Embryonic facial prominence (tissue), 1 donor: ENCODE measurements around the gene XPNPEP2.

Experiments used
- DNase-seq: peaks from one replicate; pipeline ENCODE4 v3.0.0-alpha.2; 2016; ENCODE audit errors: extremely low spot score

The XPNPEP2 gene, protein sequence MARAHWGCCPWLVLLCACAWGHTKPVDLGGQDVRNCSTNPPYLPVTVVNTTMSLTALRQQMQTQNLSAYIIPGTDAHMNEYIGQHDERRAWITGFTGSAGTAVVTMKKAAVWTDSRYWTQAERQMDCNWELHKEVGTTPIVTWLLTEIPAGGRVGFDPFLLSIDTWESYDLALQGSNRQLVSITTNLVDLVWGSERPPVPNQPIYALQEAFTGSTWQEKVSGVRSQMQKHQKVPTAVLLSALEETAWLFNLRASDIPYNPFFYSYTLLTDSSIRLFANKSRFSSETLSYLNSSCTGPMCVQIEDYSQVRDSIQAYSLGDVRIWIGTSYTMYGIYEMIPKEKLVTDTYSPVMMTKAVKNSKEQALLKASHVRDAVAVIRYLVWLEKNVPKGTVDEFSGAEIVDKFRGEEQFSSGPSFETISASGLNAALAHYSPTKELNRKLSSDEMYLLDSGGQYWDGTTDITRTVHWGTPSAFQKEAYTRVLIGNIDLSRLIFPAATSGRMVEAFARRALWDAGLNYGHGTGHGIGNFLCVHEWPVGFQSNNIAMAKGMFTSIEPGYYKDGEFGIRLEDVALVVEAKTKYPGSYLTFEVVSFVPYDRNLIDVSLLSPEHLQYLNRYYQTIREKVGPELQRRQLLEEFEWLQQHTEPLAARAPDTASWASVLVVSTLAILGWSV

GRCh38 chrX:129738466-129739308, at the start of gene XPNPEP2:
XPNPEP2 (plus strand) TSS chrX:129738979; CDS start chrX:129739214, 235 bp downstream.
- peak; percentile 21 for DNase-seq

- DNase-seq, result no peak
Observed at GRCh38 chrX:129689796-129690195, 49.0 kb upstream of the XPNPEP2 start.

GRCh38 chrX:129690435-129690834, 48.3 kb upstream of the XPNPEP2 start:
- DNase-seq, result no peak

DNA sequence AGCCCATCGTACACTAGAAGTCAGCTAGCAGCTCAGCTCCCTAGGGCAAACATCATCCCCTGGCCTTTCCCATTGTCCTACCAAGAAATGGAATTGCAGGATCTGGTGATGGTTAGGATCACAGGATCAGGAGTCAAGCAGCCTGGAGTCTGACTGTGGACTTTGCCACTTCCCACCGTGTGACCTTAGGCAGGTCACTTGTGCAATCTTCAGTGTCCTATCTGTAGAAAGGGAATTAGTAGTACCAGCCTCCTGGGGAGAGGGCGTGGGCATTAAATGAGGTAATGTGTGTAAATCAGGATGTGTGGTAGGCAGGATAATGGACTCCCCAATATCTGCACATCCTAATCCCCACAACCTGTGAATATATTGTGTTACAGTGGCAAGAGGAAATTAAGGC, 45.4 kb upstream of the XPNPEP2 start:
- DNase-seq, result no peak

DNA sequence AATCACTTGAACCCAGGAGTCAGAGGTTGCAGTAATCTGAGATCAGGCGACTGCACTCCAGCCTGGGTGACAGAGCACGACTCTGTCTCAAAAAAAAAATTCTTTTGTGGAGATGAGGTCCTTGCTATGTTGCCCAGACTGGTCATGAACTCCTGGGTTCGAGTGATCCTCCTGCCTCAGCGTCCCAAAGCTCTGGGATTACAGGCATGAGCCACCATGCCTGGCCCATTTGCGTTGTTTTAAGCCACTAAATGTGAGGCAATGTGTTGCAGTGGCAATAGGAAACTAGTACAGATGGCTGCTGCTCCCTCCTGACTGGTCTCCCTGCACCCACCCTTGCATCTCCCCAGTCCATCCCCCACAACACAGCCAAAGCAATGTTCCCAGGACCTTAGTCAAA, 44.0 kb upstream of the XPNPEP2 start:
- DNase-seq, result no peak

- DNase-seq, result no peak
Observed at GRCh38 chrX:129695535-129695934, 43.2 kb upstream of the XPNPEP2 start.

- DNase-seq, result no peak
Observed at GRCh38 chrX:129695937-129696336, 42.8 kb upstream of the XPNPEP2 start.

GRCh38 chrX:129696463-129697155, 42.2 kb upstream of the XPNPEP2 start:
- no peak for DNase-seq

DNA sequence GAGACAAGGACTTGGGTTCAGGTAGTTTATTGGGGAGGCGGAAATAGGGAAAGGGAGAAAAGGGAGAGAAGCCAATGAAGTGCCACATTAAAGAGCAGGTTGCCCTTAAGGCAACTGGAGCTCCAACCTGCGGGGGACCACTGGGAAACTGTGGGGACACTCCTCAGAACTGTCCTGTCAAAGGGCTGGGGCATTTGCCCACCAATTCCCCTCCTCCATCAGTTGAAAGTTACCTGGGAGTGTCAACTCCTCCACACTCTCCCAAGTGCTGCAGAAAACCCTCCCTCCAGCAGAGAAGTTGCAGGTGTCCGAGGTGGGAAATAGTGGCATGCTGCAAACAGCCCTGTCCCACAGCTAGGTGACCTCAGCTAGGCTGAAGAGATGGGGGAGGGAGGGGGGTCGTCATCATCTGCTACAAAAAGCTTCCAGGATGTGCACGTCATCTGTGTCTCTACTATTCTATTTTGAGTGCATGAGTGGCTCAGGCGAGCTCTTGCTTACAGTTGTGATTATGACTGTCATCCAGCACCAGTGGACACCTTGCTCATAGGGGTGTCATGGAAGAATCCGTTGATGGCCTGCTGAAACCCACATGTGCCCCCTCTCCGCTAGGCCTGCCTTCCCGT, 41.5 kb upstream of the XPNPEP2 start:
- no peak for DNase-seq

- DNase-seq, result no peak
Observed at GRCh38 chrX:129698150-129698549, 40.6 kb upstream of the XPNPEP2 start.

GRCh38 chrX:129700536-129700935, 38.2 kb upstream of the XPNPEP2 start:
- DNase-seq, result no peak

- DNase-seq, result no peak
Observed at GRCh38 chrX:129701624-129702069, 37.1 kb upstream of the XPNPEP2 start.

DNA sequence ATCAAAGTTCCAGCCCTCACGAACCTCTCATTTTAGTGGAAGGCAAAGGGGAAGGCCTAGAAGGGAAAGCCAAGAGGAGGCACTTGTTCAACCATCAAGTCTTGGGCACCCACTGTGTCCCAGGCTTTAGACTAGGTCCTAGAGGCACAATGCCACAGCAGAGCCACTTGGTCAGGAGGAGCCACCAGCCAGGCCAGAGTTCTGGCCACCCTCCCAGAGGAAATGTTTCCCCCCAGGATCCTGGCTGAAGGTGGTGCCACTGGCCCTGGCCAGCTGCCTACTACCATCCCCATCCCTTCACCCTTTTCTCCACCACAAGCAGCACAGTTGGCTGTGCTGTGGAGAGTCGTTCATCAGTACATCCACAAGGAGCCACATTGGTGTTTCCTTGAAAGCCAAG, 34.3 kb upstream of the XPNPEP2 start:
- DNase-seq, result no peak

- no peak for DNase-seq
Observed at GRCh38 chrX:129705377-129705925, 33.3 kb upstream of the XPNPEP2 start.

DNA sequence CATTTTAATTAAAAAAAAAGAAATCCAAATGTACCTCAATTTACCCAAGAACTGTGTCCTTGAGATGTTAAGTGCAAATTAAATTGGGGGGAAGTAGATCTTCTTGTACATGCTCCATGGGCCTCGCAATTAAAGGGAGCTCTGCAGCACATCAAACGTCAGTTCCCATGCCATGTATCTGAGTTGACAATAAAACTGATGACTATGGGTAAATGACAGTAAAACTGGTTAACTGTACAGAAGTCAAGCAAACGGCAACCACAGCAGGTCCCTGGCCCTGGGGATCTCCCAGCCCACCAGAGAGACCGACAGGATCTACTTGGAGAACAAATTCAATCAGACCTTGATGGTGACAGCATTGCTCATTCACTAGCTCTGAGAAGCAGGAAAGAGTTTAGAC, 32.8 kb upstream of the XPNPEP2 start:
- no peak for DNase-seq

- DNase-seq, result no peak
Observed at GRCh38 chrX:129706400-129707072, 32.2 kb upstream of the XPNPEP2 start.

- no peak for DNase-seq
Observed at GRCh38 chrX:129714581-129714980, 24.2 kb upstream of the XPNPEP2 start.

- no peak for DNase-seq
Observed at GRCh38 chrX:129716507-129716906, 22.3 kb upstream of the XPNPEP2 start.

GRCh38 chrX:129717892-129718291, 20.9 kb upstream of the XPNPEP2 start:
- no peak for DNase-seq

DNA sequence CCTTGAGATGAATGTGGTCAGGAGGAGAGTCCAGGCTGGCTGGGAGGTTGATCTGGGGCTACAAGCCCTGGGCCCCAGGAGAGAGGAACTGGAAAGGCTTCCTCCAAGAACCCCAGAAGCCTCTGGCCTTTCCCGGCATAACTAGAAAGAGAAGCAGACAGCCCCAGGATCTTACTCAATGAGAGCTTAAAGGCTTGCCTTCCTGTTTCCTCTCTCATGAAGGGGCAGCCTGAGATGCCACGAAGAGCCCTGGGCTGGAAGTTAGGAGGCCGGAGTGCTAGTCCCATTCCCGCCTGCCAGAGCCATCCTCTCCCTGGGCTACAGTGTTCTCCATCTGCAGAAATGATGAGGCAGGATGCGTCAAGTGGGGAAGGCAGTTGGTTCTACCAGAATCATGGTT, 20.1 kb upstream of the XPNPEP2 start:
- DNase-seq, result no peak
